TTC549 (cell line): Measurements from ENCODE around the gene CEP162.
"Not testable (repeated sequence)": the region's sequence is repeated elsewhere in the genome, so short reads cannot be mapped to it uniquely, and the experiment has no call there.

Experiments
- FAIRE-seq: peaks from 2 replicates; lab custom pipeline; 2012; peaks lifted over from hg19 to GRCh38; lab: Jason Lieb, UNC

CEP162 gene

DNA sequence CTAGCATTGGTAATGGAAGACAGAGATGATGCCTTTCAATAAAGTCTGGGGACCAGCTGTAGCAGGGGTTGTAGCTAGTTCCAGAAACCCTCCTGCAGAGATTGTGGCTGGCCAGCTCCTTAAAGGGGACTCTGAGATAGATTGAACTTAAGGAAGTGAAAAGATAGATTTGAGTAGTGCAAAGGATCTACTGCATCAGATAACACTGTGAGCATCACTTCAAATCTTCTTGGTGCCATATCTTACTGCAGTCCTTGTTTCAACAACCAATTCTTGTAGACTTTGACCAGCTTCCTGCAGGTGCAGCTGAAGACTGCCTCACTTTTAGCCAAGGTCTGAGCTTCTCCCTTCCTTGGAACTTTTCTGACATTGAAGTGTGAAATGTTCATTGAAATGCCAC lies 14.8 kb upstream of the CEP162 start:
- FAIRE-seq, result no peak

- FAIRE-seq, result no peak
Measured at GRCh38 chr6:84228198-84228543, 728 bp upstream of the CEP162 start.

DNA sequence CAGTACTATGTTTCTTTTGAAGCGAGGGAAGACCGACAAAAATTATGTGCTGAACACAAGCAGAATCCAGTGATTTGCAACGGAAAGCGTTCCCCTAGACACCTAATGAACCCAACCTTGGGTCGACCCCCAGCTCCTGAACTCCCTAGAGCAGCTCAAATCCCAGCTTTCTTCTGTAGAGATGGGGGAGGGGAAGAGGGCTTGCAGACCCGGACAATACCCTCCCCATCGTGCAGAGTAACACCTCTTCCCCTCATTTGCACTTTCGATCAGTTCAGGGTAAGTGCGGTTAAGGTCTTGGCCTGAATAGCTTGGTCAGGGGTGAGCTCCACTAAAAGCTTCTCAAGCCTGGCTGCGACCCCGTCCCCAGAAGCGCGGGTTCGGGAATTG lies 404 bp downstream of the CEP162 start:
- no peak for FAIRE-seq

DNA sequence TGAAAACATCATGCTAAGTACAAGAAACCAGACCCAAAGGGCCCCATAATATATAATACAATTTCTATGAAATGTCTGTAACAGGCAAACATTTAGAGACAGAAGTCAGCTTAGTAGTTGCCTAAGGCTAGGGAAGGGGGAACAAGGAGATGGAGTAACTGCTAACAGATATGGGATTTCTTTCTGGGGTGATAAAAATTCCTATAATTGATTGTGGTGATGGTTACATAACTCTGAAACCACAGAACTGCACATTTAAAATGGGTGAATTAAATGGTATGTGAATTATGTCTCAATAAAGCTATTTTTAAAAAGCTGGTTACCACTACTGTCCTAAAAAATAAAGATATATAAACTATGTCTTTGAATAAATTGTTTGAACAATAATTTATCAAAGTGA lies 3.2 kb downstream of the CEP162 start:
- no peak for FAIRE-seq

GRCh38 chr6:84223608-84224007 lies 3.8 kb downstream of the CEP162 start:
- not testable (repeated sequence) for FAIRE-seq

GRCh38 chr6:84222426-84222825 lies 5.0 kb downstream of the CEP162 start:
- FAIRE-seq, result no peak

GRCh38 chr6:84220809-84221409 lies 6.5 kb downstream of the CEP162 start:
- FAIRE-seq, result peak; percentile 77

- FAIRE-seq, result no peak
Measured at GRCh38 chr6:84218091-84218490, 9.4 kb downstream of the CEP162 start.

DNA sequence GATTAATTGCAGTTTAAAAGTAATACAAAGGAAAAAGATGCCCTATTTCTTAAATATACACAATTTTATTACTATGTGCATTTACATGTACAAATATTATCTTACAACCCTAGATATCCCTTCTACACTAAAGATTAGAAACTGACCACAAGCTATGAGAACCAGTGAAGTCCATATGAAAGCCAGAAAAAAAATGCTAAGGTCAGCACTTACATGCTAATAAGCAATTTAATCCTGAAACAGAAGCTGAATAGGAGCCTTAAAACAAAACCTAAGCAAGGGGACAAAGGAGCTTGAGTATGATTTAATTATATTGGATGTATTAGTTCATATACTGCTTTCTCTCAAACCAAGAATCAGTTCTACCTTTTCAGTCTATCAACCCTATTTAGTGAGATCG lies 14.2 kb downstream of the CEP162 start:
- no peak for FAIRE-seq

DNA sequence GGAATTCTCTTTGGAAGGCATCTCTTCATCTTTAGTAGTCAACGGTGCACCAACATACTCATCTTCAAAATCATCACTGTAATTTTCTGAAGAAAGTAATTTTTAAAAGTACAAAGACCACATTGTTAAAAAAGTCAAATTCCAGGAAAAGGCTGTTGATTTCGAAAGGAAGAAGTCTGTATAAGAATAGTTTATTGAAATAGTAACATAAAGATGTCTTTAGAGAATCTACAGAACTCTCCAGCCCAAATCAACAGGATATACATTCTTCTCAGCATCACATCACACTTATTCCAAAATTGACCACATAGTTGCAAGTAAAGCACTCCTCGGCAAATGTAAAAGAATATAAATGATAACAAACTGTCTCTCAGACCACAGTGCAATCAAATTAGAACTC lies 23.4 kb downstream of the CEP162 start:
- FAIRE-seq, result no peak

DNA sequence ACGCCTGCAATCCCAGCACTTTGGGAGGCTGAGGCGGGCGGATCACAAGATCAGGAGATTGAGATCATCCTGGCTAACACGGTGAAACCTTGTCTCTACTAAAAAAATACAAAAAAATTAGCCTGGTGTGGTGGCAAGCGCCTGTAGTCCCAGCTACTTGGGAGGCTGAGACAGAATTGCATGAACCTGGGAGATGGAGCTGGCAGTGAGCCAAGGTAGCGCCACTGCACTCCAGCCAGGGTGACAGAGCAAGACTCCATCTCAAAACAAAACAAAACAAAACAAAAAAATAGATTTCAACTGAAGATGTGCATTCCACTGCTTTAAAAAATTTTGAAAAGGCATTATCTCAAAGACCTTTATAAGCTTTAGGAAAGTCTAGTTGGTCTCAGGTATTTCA lies 27.5 kb downstream of the CEP162 start:
- not testable (repeated sequence) for FAIRE-seq

DNA sequence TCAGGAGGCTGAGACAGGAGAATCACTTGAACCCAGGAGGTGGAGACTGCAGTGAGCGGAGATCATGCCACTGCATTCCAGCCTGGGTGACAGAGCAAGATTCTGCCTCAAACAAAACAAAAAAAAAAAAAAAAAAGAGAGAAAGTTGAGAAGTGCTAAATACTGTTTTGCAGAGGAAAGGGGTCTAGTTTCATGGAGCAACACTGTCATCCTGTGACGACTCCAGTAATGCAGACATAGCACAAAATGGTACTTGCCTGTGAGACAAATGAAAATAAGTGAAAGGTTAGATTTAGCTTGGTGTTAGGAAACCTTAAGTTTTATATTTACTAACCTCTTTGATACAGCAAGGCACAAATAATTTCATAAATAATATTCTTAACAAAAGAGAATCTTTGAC lies 29.7 kb downstream of the CEP162 start:
- no peak for FAIRE-seq

DNA sequence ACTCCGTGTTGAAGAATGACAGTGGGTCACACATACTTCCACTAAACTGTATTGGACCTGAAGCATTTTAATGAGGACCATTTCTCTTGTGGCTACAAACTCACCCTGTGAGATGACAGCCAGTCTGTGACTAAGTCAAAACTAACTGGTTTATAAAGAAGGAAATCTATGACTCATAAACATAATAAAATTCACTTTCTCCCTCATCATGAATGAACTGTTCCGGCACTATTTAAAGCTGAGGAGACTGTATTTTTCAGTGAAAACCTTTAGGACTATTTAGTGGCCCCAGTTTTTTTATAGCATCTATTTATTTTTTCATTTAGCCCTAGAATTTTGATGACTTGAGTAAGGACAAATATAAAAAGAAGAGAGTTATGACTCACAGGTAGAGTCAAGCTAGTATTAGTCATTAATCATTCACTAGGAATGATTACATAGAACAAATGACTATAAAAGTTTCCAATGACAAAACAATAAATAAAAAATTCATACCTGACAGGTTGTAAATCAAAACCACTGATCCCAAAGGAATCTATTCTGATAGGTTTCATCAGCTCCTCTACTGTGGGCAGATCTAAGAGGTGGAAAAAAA lies 34.2 kb downstream of the CEP162 start:
- no peak for FAIRE-seq

GRCh38 chr6:84191802-84192201 lies 35.6 kb downstream of the CEP162 start:
- FAIRE-seq, result no peak

- FAIRE-seq, result not testable (repeated sequence)
Measured at GRCh38 chr6:84189356-84189755, 38.1 kb downstream of the CEP162 start.

- FAIRE-seq, result no peak
Measured at GRCh38 chr6:84183430-84183829, 44.0 kb downstream of the CEP162 start.

GRCh38 chr6:84182001-84182400 lies 45.4 kb downstream of the CEP162 start:
- no peak for FAIRE-seq

GRCh38 chr6:84177241-84177640 lies 50.2 kb downstream of the CEP162 start:
- FAIRE-seq, result no peak

DNA sequence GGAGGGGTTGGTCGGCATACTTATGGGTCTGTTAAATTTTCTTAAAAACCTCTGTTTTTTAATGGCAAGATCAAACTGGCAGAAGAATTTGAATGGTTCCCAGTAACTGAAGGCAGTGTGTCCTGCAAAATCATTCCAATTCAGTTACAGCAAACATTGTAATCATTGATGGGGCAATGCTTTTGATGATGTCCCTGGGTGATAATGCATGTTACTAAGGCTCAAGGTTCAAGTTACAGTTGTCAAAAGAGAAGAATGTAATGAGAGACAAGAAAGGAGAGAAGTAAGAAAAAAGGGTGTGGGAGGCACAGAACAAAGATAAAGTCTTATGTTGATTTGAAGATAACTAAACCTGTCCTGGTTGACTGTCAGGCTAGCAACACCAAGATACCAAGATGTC lies 54.9 kb downstream of the CEP162 start:
- FAIRE-seq, result no peak

GRCh38 chr6:84172080-84172479 lies 55.4 kb downstream of the CEP162 start:
- FAIRE-seq, result no peak

DNA sequence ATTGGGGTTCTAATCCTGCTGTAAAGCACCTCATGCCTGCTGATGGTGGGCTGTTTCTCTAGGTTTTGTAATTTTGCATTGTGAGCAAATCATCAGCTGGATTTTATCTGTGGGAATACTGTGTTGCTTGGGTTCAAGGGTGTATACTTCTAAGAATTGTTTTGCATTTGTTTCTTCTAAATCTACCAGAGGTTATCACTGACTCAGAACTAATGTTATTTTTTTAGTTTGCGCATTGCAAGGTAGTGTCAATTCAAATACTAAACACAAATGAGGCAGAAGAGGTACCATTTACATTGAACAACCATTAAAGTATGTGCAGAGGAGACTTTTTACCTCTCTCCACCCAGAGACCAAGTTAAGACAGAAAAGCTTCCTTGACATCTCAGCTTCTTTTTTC lies 60.0 kb downstream of the CEP162 start:
- FAIRE-seq, result no peak

DNA sequence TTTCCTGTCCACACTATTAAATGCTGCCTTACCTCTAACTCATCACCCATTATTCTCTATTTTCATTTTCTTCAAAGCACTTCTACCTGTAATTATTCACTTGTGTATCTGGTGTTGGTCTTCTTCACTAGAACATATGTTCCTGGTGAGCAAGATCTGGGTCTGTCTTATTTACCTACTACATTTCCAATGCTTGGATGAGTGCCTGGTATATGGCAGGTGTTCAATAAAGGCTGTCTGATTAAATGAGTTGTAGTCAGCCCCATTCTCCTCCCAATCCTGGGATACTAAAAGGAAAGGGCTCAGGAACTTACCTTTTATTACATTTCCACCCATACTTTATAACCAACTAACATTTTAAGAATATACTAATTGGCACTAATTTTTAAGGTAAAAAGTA lies 61.0 kb downstream of the CEP162 start:
- no peak for FAIRE-seq

DNA sequence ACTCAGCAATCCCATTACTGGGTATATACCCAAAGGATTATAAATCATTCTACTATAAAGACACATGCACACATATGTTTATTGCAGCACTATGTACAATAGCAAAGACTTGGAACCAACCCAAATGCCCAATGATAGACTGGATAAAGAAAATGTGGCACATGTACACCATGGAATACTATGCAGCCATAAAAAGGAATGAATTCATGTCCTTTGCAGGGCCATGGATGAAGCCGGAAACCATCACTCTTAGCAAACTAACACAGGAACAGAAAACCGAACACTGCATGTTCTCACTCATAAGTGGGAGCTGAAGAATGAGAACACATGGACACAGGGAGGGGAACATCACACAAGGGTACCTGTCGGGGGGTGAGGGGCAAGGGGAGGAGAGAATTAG lies 63.1 kb downstream of the CEP162 start:
- not testable (repeated sequence) for FAIRE-seq

DNA sequence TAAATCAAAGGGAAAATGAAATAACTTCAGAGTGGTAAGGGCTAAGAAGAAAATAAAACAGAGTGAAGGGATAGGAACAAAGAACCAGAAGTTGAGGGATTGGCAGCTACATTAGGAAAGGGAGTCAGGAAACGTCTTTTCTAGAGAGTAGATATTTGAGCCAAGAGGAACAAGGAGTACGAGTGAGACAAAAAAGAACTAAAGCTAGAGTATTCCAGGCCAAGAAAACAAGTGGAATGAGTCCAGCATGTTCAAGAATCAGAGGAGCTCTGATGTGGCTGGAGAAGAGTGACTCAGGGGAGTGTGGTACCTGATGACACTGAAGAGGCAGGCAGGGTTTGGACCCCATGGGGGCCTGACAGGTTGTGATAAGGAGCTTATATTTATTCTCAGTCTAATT lies 66.3 kb downstream of the CEP162 start:
- no peak for FAIRE-seq

DNA sequence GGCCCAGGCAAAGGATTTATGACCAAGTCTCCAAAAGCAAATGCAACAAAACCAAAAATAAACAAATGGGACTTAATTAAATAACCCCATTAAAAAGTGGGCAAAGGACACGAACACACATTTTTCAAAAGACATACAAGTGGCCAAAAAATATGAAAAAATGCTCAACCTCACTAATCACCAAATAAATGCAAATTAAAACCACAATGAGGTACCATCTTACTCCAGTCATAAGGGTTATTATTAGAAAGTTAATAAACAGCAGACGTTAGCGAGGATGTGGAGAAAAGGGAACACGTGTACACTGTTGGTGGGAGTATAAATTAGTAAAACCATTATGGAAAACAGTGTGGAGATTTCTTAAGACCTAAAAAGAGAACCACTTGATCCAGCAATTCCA lies 71.1 kb downstream of the CEP162 start:
- FAIRE-seq, result no peak
